ENCODE measurements around the gene COL8A1.

The COL8A1 gene

GRCh38 chr3:99640214-99640851 is 1.9 kb downstream of the COL8A1 start:
- DNase-seq, result no peak

GRCh38 chr3:99641480-99641879 is 3.1 kb downstream of the COL8A1 start:
- no peak for DNase-seq

GRCh38 chr3:99641982-99642381 is 3.6 kb downstream of the COL8A1 start:
- DNase-seq, result no peak

- no peak for DNase-seq
Observed at GRCh38 chr3:99644017-99644416, 5.6 kb downstream of the COL8A1 start.

GRCh38 chr3:99644746-99645145 is 6.4 kb downstream of the COL8A1 start:
- DNase-seq, result no peak

- DNase-seq, result no peak
Observed at GRCh38 chr3:99645277-99646106, 7.1 kb downstream of the COL8A1 start.

GRCh38 chr3:99646107-99646435 is 7.7 kb downstream of the COL8A1 start:
- DNase-seq, result no peak

- no peak for DNase-seq
Observed at GRCh38 chr3:99647081-99647480, 8.7 kb downstream of the COL8A1 start.

- DNase-seq, result no peak
Observed at GRCh38 chr3:99648101-99648500, 9.7 kb downstream of the COL8A1 start.

GRCh38 chr3:99648516-99648915 is 10.1 kb downstream of the COL8A1 start:
- no peak for DNase-seq

- DNase-seq, result no peak
Observed at GRCh38 chr3:99651531-99651930, 13.1 kb downstream of the COL8A1 start.

GRCh38 chr3:99656624-99657023 is 18.2 kb downstream of the COL8A1 start:
- DNase-seq, result no peak

GRCh38 chr3:99658274-99658673 is 19.9 kb downstream of the COL8A1 start:
- no peak for DNase-seq

- no peak for DNase-seq
Observed at GRCh38 chr3:99659032-99659431, 20.6 kb downstream of the COL8A1 start.

GRCh38 chr3:99659951-99660350 is 21.6 kb downstream of the COL8A1 start:
- no peak for DNase-seq

GRCh38 chr3:99662838-99663570 is 24.6 kb downstream of the COL8A1 start:
- DNase-seq, result no peak

GRCh38 chr3:99663977-99664376 is 25.6 kb downstream of the COL8A1 start:
- DNase-seq, result no peak

- no peak for DNase-seq
Observed at GRCh38 chr3:99665017-99665416, 26.6 kb downstream of the COL8A1 start.

GRCh38 chr3:99666201-99666600 is 27.8 kb downstream of the COL8A1 start:
- no peak for DNase-seq

- no peak for DNase-seq
Observed at GRCh38 chr3:99668044-99668443, 29.6 kb downstream of the COL8A1 start.

GRCh38 chr3:99669879-99670555 is 31.6 kb downstream of the COL8A1 start:
- DNase-seq, result no peak

GRCh38 chr3:99670556-99670950 is 32.2 kb downstream of the COL8A1 start:
- no peak for DNase-seq

- DNase-seq, result no peak
Observed at GRCh38 chr3:99674086-99674789, 35.8 kb downstream of the COL8A1 start.

Data from DMS 273 treated with DMSO at 0.1 percent for 48 hours (cell line).